MM.1S (cell line): ENCODE results near the gene TSPAN9.

ENCODE experiments used
- EZH2 ChIP-seq: fragments of 300-600 bp; sonication (generic); optimal IDR thresholded peaks from 2 replicates; pipeline ENCODE3; 2017; ENCODE audit warnings: low read depth, mild to moderate bottlenecking, antibody characterized with exemption, low read length, mixed read lengths
- EZH2phosphoT487 ChIP-seq: fragments of 300-600 bp; sonication (generic); IDR thresholded peaks from 2 replicates; pipeline ENCODE4 v1.6.1; 2018; ENCODE audit warnings: antibody characterized with exemption, low read length
- TF ChIP-seq, protein P1 (sequence below): fragments of 300-600 bp; sonication (generic); IDR thresholded peaks from 2 replicates; pipeline ENCODE4 v1.5.1; 2016; ENCODE audit warnings: antibody characterized with exemption, low read length, mixed read lengths

DNA sequence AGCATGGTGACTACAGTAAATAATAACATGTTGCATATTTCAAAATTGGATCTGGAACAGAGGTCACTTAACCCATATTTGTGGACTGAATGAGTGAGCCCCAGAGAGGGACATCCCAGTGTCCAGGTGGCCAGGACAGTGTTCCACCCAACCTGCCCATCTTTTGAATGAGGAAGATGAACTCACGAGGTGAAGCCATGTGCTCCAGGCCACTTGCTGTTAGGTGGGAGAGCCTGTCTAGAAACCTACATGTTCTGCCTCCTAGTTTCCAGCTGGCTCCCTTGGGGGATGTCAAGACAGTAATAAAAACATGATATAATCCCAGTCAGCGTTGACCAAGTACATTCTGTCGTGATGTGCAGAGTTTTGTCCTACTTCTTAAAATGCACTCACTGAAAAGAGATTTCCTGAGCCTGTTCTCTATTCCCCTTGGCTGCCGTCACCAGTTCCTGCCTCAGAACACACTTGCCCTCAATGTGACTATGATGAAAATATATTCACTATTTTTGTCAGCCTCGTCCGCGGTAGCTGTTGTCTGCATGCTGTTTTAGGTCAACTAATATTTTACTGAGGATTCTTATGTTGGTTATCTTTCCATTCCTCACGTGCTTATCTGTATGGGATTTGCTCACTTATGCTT, 25.7 kb downstream of the TSPAN9 start:
- TF ChIP-seq, protein P1, sequence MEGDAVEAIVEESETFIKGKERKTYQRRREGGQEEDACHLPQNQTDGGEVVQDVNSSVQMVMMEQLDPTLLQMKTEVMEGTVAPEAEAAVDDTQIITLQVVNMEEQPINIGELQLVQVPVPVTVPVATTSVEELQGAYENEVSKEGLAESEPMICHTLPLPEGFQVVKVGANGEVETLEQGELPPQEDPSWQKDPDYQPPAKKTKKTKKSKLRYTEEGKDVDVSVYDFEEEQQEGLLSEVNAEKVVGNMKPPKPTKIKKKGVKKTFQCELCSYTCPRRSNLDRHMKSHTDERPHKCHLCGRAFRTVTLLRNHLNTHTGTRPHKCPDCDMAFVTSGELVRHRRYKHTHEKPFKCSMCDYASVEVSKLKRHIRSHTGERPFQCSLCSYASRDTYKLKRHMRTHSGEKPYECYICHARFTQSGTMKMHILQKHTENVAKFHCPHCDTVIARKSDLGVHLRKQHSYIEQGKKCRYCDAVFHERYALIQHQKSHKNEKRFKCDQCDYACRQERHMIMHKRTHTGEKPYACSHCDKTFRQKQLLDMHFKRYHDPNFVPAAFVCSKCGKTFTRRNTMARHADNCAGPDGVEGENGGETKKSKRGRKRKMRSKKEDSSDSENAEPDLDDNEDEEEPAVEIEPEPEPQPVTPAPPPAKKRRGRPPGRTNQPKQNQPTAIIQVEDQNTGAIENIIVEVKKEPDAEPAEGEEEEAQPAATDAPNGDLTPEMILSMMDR = no peak
- TF ChIP-seq EZH2phosphoT487 = no peak
- TF ChIP-seq EZH2 = no peak
